HepG2 (cell line): ENCODE measurements around the gene LBX2. TPM values are rescaled to one million over a fixed set of nuclear protein-coding genes. Genes with fewer than 3 reads are reported as not detected.

Experiments used
- CBX5 ChIP-seq: sonication (generic); formaldehyde crosslinking; IDR thresholded peaks from 2 replicates; pipeline ENCODE4 v1.4.0; 2020; ENCODE audit warnings: missing genetic modification reagents, borderline replicate concordance
- IKZF1 ChIP-seq: fragments of 450-650 bp; IDR thresholded peaks from 2 replicates; pipeline ENCODE4 v1.7.1; 2016
- SIX1 ChIP-seq: sonication (generic); formaldehyde crosslinking; IDR thresholded peaks from 2 replicates; pipeline ENCODE4 v1.4.0; 2020; ENCODE audit warnings: missing genetic modification reagents, borderline replicate concordance
- SNAI1 ChIP-seq: sonication (generic); formaldehyde crosslinking; IDR thresholded peaks from 2 replicates; pipeline ENCODE4 v1.5.0; 2020; ENCODE audit warnings: mild to moderate bottlenecking, missing genetic modification reagents, borderline replicate concordance
- TCF12 ChIP-seq, 2 experiments: fragments of 450-650 bp in 1 of 2; sonication (generic) in 1 of 2; formaldehyde crosslinking in 1 of 2; IDR thresholded peaks; 2 replicates each; pipeline versions ENCODE4 v1.6.1 to v1.8.0; 2017 to 2022; ENCODE audit warnings: antibody characterized with exemption in 1 of 2, mild to moderate bottlenecking in 1 of 2, missing genetic modification reagents in 1 of 2, moderate library complexity in 1 of 2
- ZNF652 ChIP-seq: IDR thresholded peaks from 2 replicates; pipeline ENCODE4 v1.6.1; 2016; ENCODE audit warnings: low read depth, borderline replicate concordance
- ZNF777 ChIP-seq: sonication (generic); formaldehyde crosslinking; IDR thresholded peaks from 2 replicates; pipeline ENCODE4 v1.4.0; 2020; ENCODE audit warnings: missing genetic modification reagents
- polyA plus RNA-seq, 8 experiments: library from polyadenylated mRNA; depleted of rRNA in 3 of 8; stranded (reverse) in 7 of 8; unstranded in 1 of 8; fragments of >200 nt; fragmentation: Illumina TruSeq in 4 of 8; extraction: Trizol in 4 of 8; gene quantifications; 2 replicates each; pipeline versions ENCODE4 v1.2.1 to v1.2.3, GENCODE V29; 2011 to 2016; ENCODE audit warnings: low read depth in 4 of 8, missing spikeins in 1 of 8, mixed read lengths in 1 of 8; ENCODE audit not compliant: insufficient read depth in 1 of 8
- total RNA-seq, 5 experiments: library from RNA; depleted of rRNA; stranded (reverse); fragments of >200 nt; fragmentation: Illumina TruSeq; extraction: Trizol; gene quantifications; 2 replicates each; pipeline ENCODE4 v1.2.3, GENCODE V29; 2016; ENCODE audit warnings: low read depth in 1 of 5
- TF ChIP-seq, protein P1 (sequence below): sonication (generic); formaldehyde crosslinking; IDR thresholded peaks from 2 replicates; pipeline ENCODE4 v1.4.0; 2020; ENCODE audit warnings: missing genetic modification reagents
- TF ChIP-seq, protein P2 (sequence below): sonication (generic); formaldehyde crosslinking; IDR thresholded peaks from 2 replicates; pipeline ENCODE4 v1.4.0; 2020; ENCODE audit warnings: missing genetic modification reagents, borderline replicate concordance
- TF ChIP-seq, protein P3 (sequence below), 2 experiments: sonication (generic) in 1 of 2; formaldehyde crosslinking in 1 of 2; IDR thresholded peaks; 2 replicates each; pipeline versions ENCODE4 v1.6.1 to v1.9.0; 2014 to 2022; ENCODE audit warnings: antibody characterized with exemption in 1 of 2, borderline replicate concordance in 1 of 2, inconsistent platforms in 1 of 2, low read depth in 1 of 2, missing genetic modification reagents in 1 of 2
- TF ChIP-seq, protein P4 (sequence below): sonication (generic); formaldehyde crosslinking; IDR thresholded peaks from 2 replicates; pipeline ENCODE4 v1.4.0; 2020; ENCODE audit warnings: missing genetic modification reagents, borderline replicate concordance
- TF ChIP-seq, protein P5 (sequence below): sonication (generic); formaldehyde crosslinking; IDR thresholded peaks from 2 replicates; pipeline ENCODE4 v1.9.0; 2022; ENCODE audit warnings: missing genetic modification reagents, mild to moderate bottlenecking, borderline replicate concordance
- TF ChIP-seq, protein P6 (sequence below): sonication (generic); formaldehyde crosslinking; conservative IDR thresholded peaks from 2 replicates; pipeline ENCODE4 v1.4.0; 2020; ENCODE audit warnings: missing genetic modification reagents

Gene LBX2
- total and polyA plus RNA-seq, 2 of the 13 experiments (the other 11 are each of a cell fraction or from before 2014, with no cell fraction given): 6.4 to 8.1 TPM

DNA sequence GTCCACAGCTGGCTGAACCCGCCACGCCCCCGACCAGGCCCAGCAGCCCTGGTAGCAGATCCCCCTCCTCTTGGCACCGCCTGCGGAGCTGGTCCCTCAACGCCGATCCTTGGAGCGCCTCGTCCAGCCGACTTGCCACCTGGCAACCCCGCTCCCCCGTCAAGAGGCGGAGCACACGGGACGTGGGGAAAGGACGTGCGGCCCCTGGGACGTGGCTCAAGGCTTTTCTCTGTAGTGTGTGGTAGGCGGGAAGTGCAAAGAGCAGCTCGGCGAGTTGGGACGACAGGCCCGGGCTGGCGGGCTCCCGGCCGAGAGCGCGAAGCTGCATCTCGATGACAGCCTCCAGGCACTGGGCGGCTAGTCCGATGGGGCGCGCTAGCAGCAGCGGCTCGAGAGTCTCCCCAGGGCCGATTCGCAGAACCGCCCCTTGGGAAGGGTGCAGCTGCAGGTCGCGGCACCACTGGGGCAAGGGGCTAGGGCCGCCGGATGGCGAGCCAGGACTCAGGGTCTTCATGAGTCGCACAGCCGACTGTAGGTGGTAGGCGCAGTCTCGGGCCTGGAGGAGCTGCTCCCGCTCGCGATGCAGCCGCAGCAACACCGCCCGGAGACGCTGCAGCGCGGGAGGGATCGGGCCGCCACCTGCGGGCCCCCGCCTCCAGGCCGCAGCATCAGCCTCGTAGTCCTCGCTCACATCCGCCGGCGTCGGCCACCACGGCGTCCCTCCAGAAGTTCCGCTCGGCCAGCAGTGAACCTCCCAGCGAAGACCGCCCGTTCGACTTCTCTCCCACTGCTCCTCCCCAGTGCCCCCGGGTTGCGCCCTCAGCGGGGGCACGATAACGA lies 17.2 kb downstream of the LBX2 start (continued):
- TF ChIP-seq TCF12 (IDR thresholded peaks at IDR 0.05): no peak
- peak; percentile 62; the same call in 1 of the 2 replicates for TF ChIP-seq TCF12 (CRISPR knock-in tag; IDR thresholded peaks at IDR 0.05)
- no peak for TF ChIP-seq ZNF652 (CRISPR knock-in tag)
- TF ChIP-seq, protein P1, sequence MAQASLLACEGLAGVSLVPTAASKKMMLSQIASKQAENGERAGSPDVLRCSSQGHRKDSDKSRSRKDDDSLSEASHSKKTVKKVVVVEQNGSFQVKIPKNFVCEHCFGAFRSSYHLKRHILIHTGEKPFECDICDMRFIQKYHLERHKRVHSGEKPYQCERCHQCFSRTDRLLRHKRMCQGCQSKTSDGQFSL (CRISPR knock-in tag): 0 out of 2 replicates have a peak, but pooled peaks have one; percentile 62
- peak; percentile 72 for TF ChIP-seq ZNF777 (CRISPR knock-in tag)
- TF ChIP-seq, protein P2, sequence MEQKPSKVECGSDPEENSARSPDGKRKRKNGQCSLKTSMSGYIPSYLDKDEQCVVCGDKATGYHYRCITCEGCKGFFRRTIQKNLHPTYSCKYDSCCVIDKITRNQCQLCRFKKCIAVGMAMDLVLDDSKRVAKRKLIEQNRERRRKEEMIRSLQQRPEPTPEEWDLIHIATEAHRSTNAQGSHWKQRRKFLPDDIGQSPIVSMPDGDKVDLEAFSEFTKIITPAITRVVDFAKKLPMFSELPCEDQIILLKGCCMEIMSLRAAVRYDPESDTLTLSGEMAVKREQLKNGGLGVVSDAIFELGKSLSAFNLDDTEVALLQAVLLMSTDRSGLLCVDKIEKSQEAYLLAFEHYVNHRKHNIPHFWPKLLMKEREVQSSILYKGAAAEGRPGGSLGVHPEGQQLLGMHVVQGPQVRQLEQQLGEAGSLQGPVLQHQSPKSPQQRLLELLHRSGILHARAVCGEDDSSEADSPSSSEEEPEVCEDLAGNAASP (CRISPR knock-in tag): no peak
- TF ChIP-seq IKZF1: no peak
- TF ChIP-seq, protein P3, sequence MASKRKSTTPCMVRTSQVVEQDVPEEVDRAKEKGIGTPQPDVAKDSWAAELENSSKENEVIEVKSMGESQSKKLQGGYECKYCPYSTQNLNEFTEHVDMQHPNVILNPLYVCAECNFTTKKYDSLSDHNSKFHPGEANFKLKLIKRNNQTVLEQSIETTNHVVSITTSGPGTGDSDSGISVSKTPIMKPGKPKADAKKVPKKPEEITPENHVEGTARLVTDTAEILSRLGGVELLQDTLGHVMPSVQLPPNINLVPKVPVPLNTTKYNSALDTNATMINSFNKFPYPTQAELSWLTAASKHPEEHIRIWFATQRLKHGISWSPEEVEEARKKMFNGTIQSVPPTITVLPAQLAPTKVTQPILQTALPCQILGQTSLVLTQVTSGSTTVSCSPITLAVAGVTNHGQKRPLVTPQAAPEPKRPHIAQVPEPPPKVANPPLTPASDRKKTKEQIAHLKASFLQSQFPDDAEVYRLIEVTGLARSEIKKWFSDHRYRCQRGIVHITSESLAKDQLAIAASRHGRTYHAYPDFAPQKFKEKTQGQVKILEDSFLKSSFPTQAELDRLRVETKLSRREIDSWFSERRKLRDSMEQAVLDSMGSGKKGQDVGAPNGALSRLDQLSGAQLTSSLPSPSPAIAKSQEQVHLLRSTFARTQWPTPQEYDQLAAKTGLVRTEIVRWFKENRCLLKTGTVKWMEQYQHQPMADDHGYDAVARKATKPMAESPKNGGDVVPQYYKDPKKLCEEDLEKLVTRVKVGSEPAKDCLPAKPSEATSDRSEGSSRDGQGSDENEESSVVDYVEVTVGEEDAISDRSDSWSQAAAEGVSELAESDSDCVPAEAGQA (IDR thresholded peaks at IDR 0.05; ENCODE audit: low read depth): no peak; the same call in 1 of the 2 replicates
- TF ChIP-seq, protein P3 (CRISPR knock-in tag; IDR thresholded peaks at IDR 0.05; ENCODE audit: borderline replicate concordance): peak; percentile 41; the same call in 1 of the 2 replicates
- TF ChIP-seq SIX1 (CRISPR knock-in tag): no peak
- TF ChIP-seq SNAI1 (CRISPR knock-in tag): peak; percentile 98
- TF ChIP-seq, protein P4, sequence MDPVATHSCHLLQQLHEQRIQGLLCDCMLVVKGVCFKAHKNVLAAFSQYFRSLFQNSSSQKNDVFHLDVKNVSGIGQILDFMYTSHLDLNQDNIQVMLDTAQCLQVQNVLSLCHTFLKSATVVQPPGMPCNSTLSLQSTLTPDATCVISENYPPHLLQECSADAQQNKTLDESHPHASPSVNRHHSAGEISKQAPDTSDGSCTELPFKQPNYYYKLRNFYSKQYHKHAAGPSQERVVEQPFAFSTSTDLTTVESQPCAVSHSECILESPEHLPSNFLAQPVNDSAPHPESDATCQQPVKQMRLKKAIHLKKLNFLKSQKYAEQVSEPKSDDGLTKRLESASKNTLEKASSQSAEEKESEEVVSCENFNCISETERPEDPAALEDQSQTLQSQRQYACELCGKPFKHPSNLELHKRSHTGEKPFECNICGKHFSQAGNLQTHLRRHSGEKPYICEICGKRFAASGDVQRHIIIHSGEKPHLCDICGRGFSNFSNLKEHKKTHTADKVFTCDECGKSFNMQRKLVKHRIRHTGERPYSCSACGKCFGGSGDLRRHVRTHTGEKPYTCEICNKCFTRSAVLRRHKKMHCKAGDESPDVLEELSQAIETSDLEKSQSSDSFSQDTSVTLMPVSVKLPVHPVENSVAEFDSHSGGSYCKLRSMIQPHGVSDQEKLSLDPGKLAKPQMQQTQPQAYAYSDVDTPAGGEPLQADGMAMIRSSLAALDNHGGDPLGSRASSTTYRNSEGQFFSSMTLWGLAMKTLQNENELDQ (CRISPR knock-in tag): no peak
- no peak for TF ChIP-seq CBX5 (CRISPR knock-in tag)
- TF ChIP-seq, protein P5, sequence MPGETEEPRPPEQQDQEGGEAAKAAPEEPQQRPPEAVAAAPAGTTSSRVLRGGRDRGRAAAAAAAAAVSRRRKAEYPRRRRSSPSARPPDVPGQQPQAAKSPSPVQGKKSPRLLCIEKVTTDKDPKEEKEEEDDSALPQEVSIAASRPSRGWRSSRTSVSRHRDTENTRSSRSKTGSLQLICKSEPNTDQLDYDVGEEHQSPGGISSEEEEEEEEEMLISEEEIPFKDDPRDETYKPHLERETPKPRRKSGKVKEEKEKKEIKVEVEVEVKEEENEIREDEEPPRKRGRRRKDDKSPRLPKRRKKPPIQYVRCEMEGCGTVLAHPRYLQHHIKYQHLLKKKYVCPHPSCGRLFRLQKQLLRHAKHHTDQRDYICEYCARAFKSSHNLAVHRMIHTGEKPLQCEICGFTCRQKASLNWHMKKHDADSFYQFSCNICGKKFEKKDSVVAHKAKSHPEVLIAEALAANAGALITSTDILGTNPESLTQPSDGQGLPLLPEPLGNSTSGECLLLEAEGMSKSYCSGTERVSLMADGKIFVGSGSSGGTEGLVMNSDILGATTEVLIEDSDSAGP (CRISPR knock-in tag): no peak; the same call in none of the 2 replicates
- TF ChIP-seq, protein P6, sequence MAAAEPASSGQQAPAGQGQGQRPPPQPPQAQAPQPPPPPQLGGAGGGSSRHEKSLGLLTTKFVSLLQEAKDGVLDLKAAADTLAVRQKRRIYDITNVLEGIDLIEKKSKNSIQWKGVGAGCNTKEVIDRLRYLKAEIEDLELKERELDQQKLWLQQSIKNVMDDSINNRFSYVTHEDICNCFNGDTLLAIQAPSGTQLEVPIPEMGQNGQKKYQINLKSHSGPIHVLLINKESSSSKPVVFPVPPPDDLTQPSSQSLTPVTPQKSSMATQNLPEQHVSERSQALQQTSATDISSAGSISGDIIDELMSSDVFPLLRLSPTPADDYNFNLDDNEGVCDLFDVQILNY (CRISPR knock-in tag): no peak
